ENCODE results near the gene SLC37A1. TPM values are rescaled to one million over a fixed set of nuclear protein-coding genes. Genes with fewer than 3 reads are reported as not detected.

SLC37A1 gene
- total RNA-seq, 4 donors from 2014 or later, result 66.0 to 249 (median 195) TPM

GRCh38 chr21:42568866-42569731, 55.4 kb downstream of the SLC37A1 start:
- no peak overlapping the region for H3K27ac ChIP-seq
- DNase-seq, result peak; percentile 6 to 43 (median 41)
- peaks cover 0 to 86% (median 0%) of the 10 kb centered on the region in 3 donors for H3K36me3 ChIP-seq
- no peak overlapping the region for H3K4me3 ChIP-seq
- H3K4me1 ChIP-seq, result no peaks in the 10 kb centered on the region
- TF ChIP-seq CTCF (IDR thresholded peaks at IDR 0.05) (no peak), POLR2A (IDR thresholded peaks at IDR 0.05) (no peak)
- no peaks in the 10 kb centered on the region for H3K9me3 ChIP-seq
- H3K27me3 ChIP-seq, result no peaks in the 10 kb centered on the region

GRCh38 chr21:42569732-42570301, 56.2 kb downstream of the SLC37A1 start:
- H3K36me3 ChIP-seq, result peaks cover 0 to 86% (median 0%) of the 10 kb centered on the region in 3 donors
- DNase-seq, result peak in 2 of 3 donors; percentile 36 to 41
- no peak overlapping the region for H3K27ac ChIP-seq
- no peaks in the 10 kb centered on the region for H3K9me3 ChIP-seq
- TF ChIP-seq CTCF (IDR thresholded peaks at IDR 0.05), result no peak
- no peak for TF ChIP-seq POLR2A (IDR thresholded peaks at IDR 0.05)
- no peaks in the 10 kb centered on the region for H3K4me1 ChIP-seq
- no peaks in the 10 kb centered on the region for H3K27me3 ChIP-seq
- H3K4me3 ChIP-seq, result no peak overlapping the region

GRCh38 chr21:42570362-42570761, 56.7 kb downstream of the SLC37A1 start:
- Histone ChIP-seq H3K4me1 (no peaks in the 10 kb centered on the region), H3K27me3 (no peaks in the 10 kb centered on the region), H3K4me3 (no peak overlapping the region), H3K9me3 (no peaks in the 10 kb centered on the region), H3K27ac (no peak overlapping the region), H3K36me3 (peaks cover 0 to 86% (median 0%) of the 10 kb centered on the region in 3 donors)
- DNase-seq, result peak in 2 of 3 donors; percentile 36 to 37
- TF ChIP-seq POLR2A (IDR thresholded peaks at IDR 0.05) (no peak), CTCF (IDR thresholded peaks at IDR 0.05) (no peak)

- H3K36me3 ChIP-seq, result peaks cover 0 to 86% (median 0%) of the 10 kb centered on the region in 3 donors
- H3K4me1 ChIP-seq, result no peaks in the 10 kb centered on the region
- peak; percentile 12 to 49 (median 48) for DNase-seq
These were observed 57.3 kb downstream of the SLC37A1 start for GRCh38 chr21:42570841-42571387.

GRCh38 chr21:42571391-42572150, 57.9 kb downstream of the SLC37A1 start:
- H3K4me3 ChIP-seq, result no peak overlapping the region
- TF ChIP-seq CTCF (IDR thresholded peaks at IDR 0.05) (no peak), POLR2A (IDR thresholded peaks at IDR 0.05) (no peak)
- no peaks in the 10 kb centered on the region for H3K4me1 ChIP-seq
- no peaks in the 10 kb centered on the region for H3K9me3 ChIP-seq
- H3K27ac ChIP-seq, result no peak overlapping the region
- DNase-seq, result peak; percentile 6 to 40 (median 28)
- H3K36me3 ChIP-seq, result peaks cover 0 to 86% (median 0%) of the 10 kb centered on the region in 3 donors
- no peaks in the 10 kb centered on the region for H3K27me3 ChIP-seq

More at GRCh38 chr21:42570841-42571387, 57.3 kb downstream of the SLC37A1 start:
- Histone ChIP-seq H3K27me3 (no peaks in the 10 kb centered on the region), H3K27ac (no peak overlapping the region), H3K4me3 (no peak overlapping the region), H3K9me3 (no peaks in the 10 kb centered on the region)
- no peak for TF ChIP-seq POLR2A (IDR thresholded peaks at IDR 0.05)
